Measurements from ENCODE around the gene CHRNG.

The CHRNG gene

GRCh38 chr2:232497348-232497747, 42.1 kb upstream of the CHRNG start:
- H3K27me3 ChIP-seq (replicated peaks; ENCODE audit: control insufficient read depth, insufficient read depth, low read length), result peaks cover 31% of the 10 kb centered on the region

GRCh38 chr2:232498452-232498851, 41.0 kb upstream of the CHRNG start:
- Histone ChIP-seq H3K9ac (ENCODE audit: low read length) (no peak overlapping the region), H3K9me3 (ENCODE audit: control insufficient read depth, low read length) (no peaks in the 10 kb centered on the region), H3K4me3 (ENCODE audit: low read length) (no peak overlapping the region), H3K27me3 (replicated peaks; ENCODE audit: control insufficient read depth, insufficient read depth, low read length) (peaks cover 36% of the 10 kb centered on the region), H3K36me3 (ENCODE audit: control insufficient read depth, insufficient read depth, low read length, severe bottlenecking) (no peaks in the 10 kb centered on the region), H3K4me1 (ENCODE audit: control insufficient read depth, insufficient read depth, low read length) (peaks cover 3% of the 10 kb centered on the region)
- DNase-seq (ENCODE audit: low read depth), result no peak

More at GRCh38 chr2:232497348-232497747, 42.1 kb upstream of the CHRNG start:
- no peaks in the 10 kb centered on the region for H3K36me3 ChIP-seq (ENCODE audit: control insufficient read depth, insufficient read depth, low read length, severe bottlenecking)
- no peaks in the 10 kb centered on the region for H3K4me1 ChIP-seq (ENCODE audit: control insufficient read depth, insufficient read depth, low read length)
- H3K9ac ChIP-seq (ENCODE audit: low read length), result no peak overlapping the region
- no peak overlapping the region for H3K4me3 ChIP-seq (ENCODE audit: low read length)
- H3K9me3 ChIP-seq (ENCODE audit: control insufficient read depth, low read length), result no peaks in the 10 kb centered on the region
- DNase-seq (ENCODE audit: low read depth), result no peak

GRCh38 chr2:232501331-232501771, 38.1 kb upstream of the CHRNG start:
- Histone ChIP-seq H3K9ac (ENCODE audit: low read length) (no peak overlapping the region), H3K36me3 (ENCODE audit: control insufficient read depth, insufficient read depth, low read length, severe bottlenecking) (no peaks in the 10 kb centered on the region), H3K27me3 (replicated peaks; ENCODE audit: control insufficient read depth, insufficient read depth, low read length) (peaks cover 52% of the 10 kb centered on the region), H3K4me3 (ENCODE audit: low read length) (no peak overlapping the region), H3K9me3 (ENCODE audit: control insufficient read depth, low read length) (no peaks in the 10 kb centered on the region), H3K4me1 (ENCODE audit: control insufficient read depth, insufficient read depth, low read length) (peaks cover 3% of the 10 kb centered on the region)
- no peak for DNase-seq (ENCODE audit: low read depth)

- peaks cover 3% of the 10 kb centered on the region for H3K4me1 ChIP-seq (ENCODE audit: control insufficient read depth, insufficient read depth, low read length)
- H3K36me3 ChIP-seq (ENCODE audit: control insufficient read depth, insufficient read depth, low read length, severe bottlenecking), result no peaks in the 10 kb centered on the region
- H3K4me3 ChIP-seq (ENCODE audit: low read length), result no peak overlapping the region
- DNase-seq (ENCODE audit: low read depth), result no peak
- no peaks in the 10 kb centered on the region for H3K9me3 ChIP-seq (ENCODE audit: control insufficient read depth, low read length)
- no peak overlapping the region for H3K9ac ChIP-seq (ENCODE audit: low read length)
- H3K27me3 ChIP-seq (replicated peaks; ENCODE audit: control insufficient read depth, insufficient read depth, low read length), result peaks cover 57% of the 10 kb centered on the region
Observed at GRCh38 chr2:232501794-232502390, 37.6 kb upstream of the CHRNG start.

GRCh38 chr2:232502511-232502910, 37.0 kb upstream of the CHRNG start:
- Histone ChIP-seq H3K27me3 (replicated peaks; ENCODE audit: control insufficient read depth, insufficient read depth, low read length) (peaks cover 62% of the 10 kb centered on the region), H3K4me3 (ENCODE audit: low read length) (no peak overlapping the region), H3K36me3 (ENCODE audit: control insufficient read depth, insufficient read depth, low read length, severe bottlenecking) (no peaks in the 10 kb centered on the region), H3K9me3 (ENCODE audit: control insufficient read depth, low read length) (no peaks in the 10 kb centered on the region), H3K9ac (ENCODE audit: low read length) (no peak overlapping the region), H3K4me1 (ENCODE audit: control insufficient read depth, insufficient read depth, low read length) (peaks cover 3% of the 10 kb centered on the region)
- DNase-seq (ENCODE audit: low read depth), result no peak

- H3K9me3 ChIP-seq (ENCODE audit: control insufficient read depth, low read length), result no peaks in the 10 kb centered on the region
- DNase-seq (ENCODE audit: low read depth), result peak; percentile 48
- no peak overlapping the region for H3K4me3 ChIP-seq (ENCODE audit: low read length)
- no peaks in the 10 kb centered on the region for H3K36me3 ChIP-seq (ENCODE audit: control insufficient read depth, insufficient read depth, low read length, severe bottlenecking)
- peaks cover 63% of the 10 kb centered on the region for H3K27me3 ChIP-seq (replicated peaks; ENCODE audit: control insufficient read depth, insufficient read depth, low read length)
- H3K9ac ChIP-seq (ENCODE audit: low read length), result no peak overlapping the region
- H3K4me1 ChIP-seq (ENCODE audit: control insufficient read depth, insufficient read depth, low read length), result peaks cover 3% of the 10 kb centered on the region
Observed at GRCh38 chr2:232502911-232503808, 36.3 kb upstream of the CHRNG start.

GRCh38 chr2:232503809-232504323, 35.6 kb upstream of the CHRNG start:
- H3K9ac ChIP-seq (ENCODE audit: low read length), result no peak overlapping the region
- peaks cover 57% of the 10 kb centered on the region for H3K27me3 ChIP-seq (replicated peaks; ENCODE audit: control insufficient read depth, insufficient read depth, low read length)
- no peak overlapping the region for H3K4me3 ChIP-seq (ENCODE audit: low read length)
- H3K4me1 ChIP-seq (ENCODE audit: control insufficient read depth, insufficient read depth, low read length), result peaks cover 3% of the 10 kb centered on the region
- no peaks in the 10 kb centered on the region for H3K36me3 ChIP-seq (ENCODE audit: control insufficient read depth, insufficient read depth, low read length, severe bottlenecking)
- no peak for DNase-seq (ENCODE audit: low read depth)
- H3K9me3 ChIP-seq (ENCODE audit: control insufficient read depth, low read length), result no peaks in the 10 kb centered on the region

- peaks cover 51% of the 10 kb centered on the region for H3K27me3 ChIP-seq (replicated peaks; ENCODE audit: control insufficient read depth, insufficient read depth, low read length)
- H3K9ac ChIP-seq (ENCODE audit: low read length), result no peak overlapping the region
- DNase-seq (ENCODE audit: low read depth), result no peak
- no peaks in the 10 kb centered on the region for H3K9me3 ChIP-seq (ENCODE audit: control insufficient read depth, low read length)
- peaks cover 3% of the 10 kb centered on the region for H3K4me1 ChIP-seq (ENCODE audit: control insufficient read depth, insufficient read depth, low read length)
- H3K36me3 ChIP-seq (ENCODE audit: control insufficient read depth, insufficient read depth, low read length, severe bottlenecking), result no peaks in the 10 kb centered on the region
- H3K4me3 ChIP-seq (ENCODE audit: low read length), result no peak overlapping the region
Observed at GRCh38 chr2:232504438-232504837, 35.1 kb upstream of the CHRNG start.

- no peak overlapping the region for H3K4me3 ChIP-seq (ENCODE audit: low read length)
- DNase-seq (ENCODE audit: low read depth), result no peak
- no peaks in the 10 kb centered on the region for H3K36me3 ChIP-seq (ENCODE audit: control insufficient read depth, insufficient read depth, low read length, severe bottlenecking)
- H3K27me3 ChIP-seq (replicated peaks; ENCODE audit: control insufficient read depth, insufficient read depth, low read length), result peaks cover 47% of the 10 kb centered on the region
- no peaks in the 10 kb centered on the region for H3K9me3 ChIP-seq (ENCODE audit: control insufficient read depth, low read length)
- H3K4me1 ChIP-seq (ENCODE audit: control insufficient read depth, insufficient read depth, low read length), result peaks cover 3% of the 10 kb centered on the region
- no peak overlapping the region for H3K9ac ChIP-seq (ENCODE audit: low read length)
Observed at GRCh38 chr2:232505856-232506255, 33.6 kb upstream of the CHRNG start.

- Histone ChIP-seq H3K36me3 (ENCODE audit: control insufficient read depth, insufficient read depth, low read length, severe bottlenecking) (no peaks in the 10 kb centered on the region), H3K27me3 (replicated peaks; ENCODE audit: control insufficient read depth, insufficient read depth, low read length) (peaks cover 53% of the 10 kb centered on the region), H3K4me1 (ENCODE audit: control insufficient read depth, insufficient read depth, low read length) (peaks cover 3% of the 10 kb centered on the region), H3K9ac (ENCODE audit: low read length) (no peak overlapping the region), H3K9me3 (ENCODE audit: control insufficient read depth, low read length) (no peaks in the 10 kb centered on the region), H3K4me3 (ENCODE audit: low read length) (no peak overlapping the region)
- no peak for DNase-seq (ENCODE audit: low read depth)
Observed at GRCh38 chr2:232506709-232507108, 32.8 kb upstream of the CHRNG start.

- H3K27me3 ChIP-seq (replicated peaks; ENCODE audit: control insufficient read depth, insufficient read depth, low read length), result peaks cover 65% of the 10 kb centered on the region
- no peak overlapping the region for H3K9ac ChIP-seq (ENCODE audit: low read length)
- peaks cover 2% of the 10 kb centered on the region for H3K4me1 ChIP-seq (ENCODE audit: control insufficient read depth, insufficient read depth, low read length)
- H3K9me3 ChIP-seq (ENCODE audit: control insufficient read depth, low read length), result no peaks in the 10 kb centered on the region
- no peaks in the 10 kb centered on the region for H3K36me3 ChIP-seq (ENCODE audit: control insufficient read depth, insufficient read depth, low read length, severe bottlenecking)
- no peak overlapping the region for H3K4me3 ChIP-seq (ENCODE audit: low read length)
- DNase-seq (ENCODE audit: low read depth), result no peak
Observed at GRCh38 chr2:232508251-232508650, 31.2 kb upstream of the CHRNG start.
